Activated effector memory CD4-positive, alpha-beta T cell treated with anti-CD3 and anti-CD28 coated beads, Interleukin-2, amount 50 U/mL, for 16 hours (primary cell): ENCODE results near the gene KRTAP10-1.
A peak's percentile ranks its signal among the peaks of the same experiment; 100 is the strongest.
"Not testable (repeated sequence)": the region's sequence is repeated elsewhere in the genome, so short reads cannot be mapped to it uniquely, and the experiment has no call there.

Experiments
- DNase-seq: peaks from one replicate; pipeline ENCODE4 v3.0.0-alpha.2; 2020

Gene KRTAP10-1

DNA sequence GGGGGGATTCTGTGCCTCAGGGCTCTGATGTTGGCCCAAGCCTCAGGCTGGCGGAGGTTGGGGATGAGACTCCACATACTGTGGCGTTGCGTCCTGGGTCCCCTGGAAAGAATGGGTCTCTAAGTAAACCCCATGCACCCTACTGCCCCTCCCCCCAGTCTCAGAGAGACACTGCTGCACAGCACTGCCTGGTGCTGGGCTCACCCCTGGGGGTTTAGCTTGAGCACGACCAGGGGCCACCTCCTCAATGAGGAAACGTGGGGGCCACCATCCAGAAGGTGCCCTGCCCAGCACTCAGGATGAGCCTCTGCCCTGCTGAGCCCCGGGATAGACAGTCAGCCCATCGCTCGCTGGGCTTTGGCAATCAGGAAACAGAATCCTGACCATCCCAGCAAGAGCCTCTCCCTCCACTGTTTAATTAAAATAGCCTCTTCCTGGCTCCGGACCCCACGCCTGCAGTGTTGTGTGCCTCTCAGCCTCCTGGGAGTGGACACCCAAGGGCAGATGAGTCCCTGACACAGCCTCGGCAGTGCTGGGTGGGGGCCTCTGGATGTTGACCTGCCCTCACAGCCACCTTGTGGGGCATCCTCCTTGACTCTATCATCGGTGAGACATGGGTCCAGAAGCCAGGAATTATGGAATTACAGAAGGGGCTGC lies 30.0 kb upstream of the KRTAP10-1 start:
- DNase-seq = peak; percentile 49

DNA sequence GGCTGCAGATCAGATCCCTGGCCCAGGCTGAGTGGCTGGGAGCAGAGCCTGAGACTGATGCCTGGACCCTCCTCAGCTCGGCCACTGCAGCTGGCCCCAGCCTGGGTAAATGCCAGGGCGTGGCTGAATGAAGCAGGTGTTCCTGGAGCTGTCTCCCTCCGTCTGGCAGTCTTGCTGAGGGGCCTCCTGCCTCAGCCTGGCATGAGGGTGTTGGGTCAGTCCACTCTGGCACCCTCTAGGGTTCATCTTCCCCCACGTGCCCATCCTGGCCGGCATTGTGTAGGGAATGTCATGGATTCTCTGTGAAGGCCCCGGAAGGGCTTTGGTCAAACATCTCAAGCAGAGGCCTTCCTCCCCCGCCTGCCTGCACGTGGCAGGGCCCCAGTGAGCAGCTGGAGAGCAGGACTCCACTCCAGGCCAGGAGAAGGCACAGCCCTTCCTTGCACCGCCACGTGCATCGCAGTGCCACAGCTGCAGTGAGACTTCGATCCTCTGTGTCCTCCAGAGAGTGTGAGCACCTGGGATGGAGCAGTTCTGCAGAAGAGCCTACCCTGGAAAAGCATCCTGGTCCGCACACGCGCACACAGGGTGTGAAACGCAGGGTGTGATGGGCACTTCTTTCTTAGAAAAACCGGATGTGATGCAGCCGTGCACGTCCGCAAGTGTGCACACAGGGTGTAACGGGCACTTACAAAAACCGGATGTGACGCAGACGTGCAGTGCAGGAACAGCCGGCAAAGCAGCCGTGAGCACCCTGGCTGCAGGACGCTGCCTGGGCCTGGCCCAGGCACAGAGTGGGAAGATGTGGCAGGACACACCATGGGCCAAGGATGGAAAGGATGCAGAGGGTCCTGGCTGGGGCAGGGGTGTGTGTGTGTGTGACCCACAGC lies 28.9 kb upstream of the KRTAP10-1 start:
- peak; percentile 56 for DNase-seq

DNA sequence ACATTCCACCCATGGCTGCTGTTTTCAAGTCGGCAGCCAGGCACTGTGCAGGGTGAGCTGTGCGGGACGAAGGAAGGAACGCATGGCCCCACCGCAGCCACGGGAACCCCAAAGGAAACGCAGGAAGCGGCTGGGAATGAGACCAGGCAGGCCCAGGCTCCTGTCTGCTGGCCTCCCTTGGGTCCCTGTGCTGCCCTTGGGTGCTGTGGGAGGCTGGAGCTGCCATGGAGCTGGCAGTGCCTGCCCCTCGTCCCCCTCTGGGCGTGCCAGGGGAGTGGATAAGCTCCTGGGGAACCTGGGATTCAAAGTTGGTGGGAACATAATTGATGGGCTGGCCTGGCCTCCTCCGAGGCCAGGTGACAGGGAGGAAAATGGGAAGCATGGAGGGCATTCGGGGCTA lies 28.3 kb upstream of the KRTAP10-1 start:
- no peak for DNase-seq

DNA sequence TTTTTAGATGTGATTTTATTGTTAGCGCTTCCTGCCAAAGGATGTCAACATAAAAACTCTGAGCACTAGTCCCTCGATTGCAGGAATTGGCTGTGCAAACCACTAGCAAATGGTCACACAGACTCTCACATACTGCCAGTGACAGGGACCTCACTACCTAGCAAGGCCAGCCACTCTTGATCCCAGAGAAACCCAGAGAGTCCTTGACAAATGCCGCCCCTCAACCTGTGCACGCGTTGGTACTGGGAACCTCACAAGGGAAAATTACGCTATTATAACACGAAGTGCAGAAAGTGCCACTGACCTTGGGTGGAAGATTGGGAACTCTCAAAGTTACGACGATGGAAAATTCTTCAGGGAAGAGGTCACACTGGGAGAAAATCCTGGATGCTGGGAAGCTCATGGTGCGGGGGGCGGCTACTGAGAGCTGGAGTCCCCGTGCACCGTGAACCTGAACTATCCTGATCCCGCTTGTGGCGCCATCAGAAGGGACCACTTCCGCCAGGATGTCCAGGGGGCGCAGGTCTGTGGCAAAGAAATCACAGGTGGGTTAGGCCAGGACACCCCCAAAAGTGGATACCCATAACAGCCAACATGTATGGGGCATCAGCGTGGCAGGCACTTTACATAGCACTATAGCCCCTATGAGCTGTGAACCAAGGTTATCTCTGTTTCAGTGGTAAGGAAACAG lies 27.6 kb upstream of the KRTAP10-1 start:
- DNase-seq = no peak

GRCh38 chr21:44566403-44566802 lies 26.4 kb upstream of the KRTAP10-1 start:
- no peak for DNase-seq

GRCh38 chr21:44564886-44565598 lies 25.0 kb upstream of the KRTAP10-1 start:
- no peak for DNase-seq

GRCh38 chr21:44564099-44564498 lies 24.1 kb upstream of the KRTAP10-1 start:
- DNase-seq = no peak

GRCh38 chr21:44558695-44559094 lies 18.7 kb upstream of the KRTAP10-1 start, which contains the start of gene KRTAP10-3:
Gene KRTAP10-3 (minus strand): TSS chr21:44558795. CDS start chr21:44558715, 80 bp downstream.
- no peak for DNase-seq

DNA sequence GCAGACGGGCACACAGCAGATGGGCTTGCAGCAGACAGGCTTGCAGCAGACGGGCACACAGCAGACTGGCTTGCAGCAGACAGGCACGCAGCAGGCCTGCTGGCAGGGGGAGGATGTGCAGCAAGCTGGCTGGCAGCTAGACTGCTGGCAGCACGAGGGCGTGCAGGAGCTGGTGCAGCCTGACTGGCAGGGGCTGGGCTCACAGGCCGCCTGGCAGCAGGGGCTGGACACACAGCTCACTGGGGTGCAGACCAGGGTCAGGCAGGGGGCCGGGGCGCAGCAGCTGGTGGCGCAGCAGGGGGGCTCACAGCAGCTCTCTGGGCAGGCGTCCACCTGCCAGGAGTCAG lies 18.3 kb upstream of the KRTAP10-1 start:
- not testable (repeated sequence) for DNase-seq

- no peak for DNase-seq
These were observed 17.7 kb upstream of the KRTAP10-1 start for GRCh38 chr21:44557491-44558328.

DNA sequence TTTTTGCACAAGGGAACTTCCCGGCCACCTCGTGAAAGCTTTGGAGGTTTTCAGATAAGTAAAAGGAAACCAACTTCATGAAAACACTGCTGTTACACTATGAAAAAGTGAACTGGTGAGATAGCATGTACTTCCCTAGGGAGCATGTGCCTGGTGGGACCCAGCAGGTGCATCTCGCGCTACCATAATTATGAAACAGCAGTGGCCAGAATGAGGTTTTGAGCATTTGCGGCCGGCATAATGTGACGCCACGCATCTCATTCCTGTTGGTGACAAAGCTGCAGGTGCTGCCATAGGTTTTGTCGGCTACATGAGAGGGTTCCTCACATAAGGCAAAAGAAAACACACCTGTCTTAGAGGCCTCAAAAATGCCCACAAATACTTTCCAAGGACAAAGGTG lies 16.9 kb upstream of the KRTAP10-1 start:
- DNase-seq = no peak

- no peak for DNase-seq
These were observed 15.3 kb upstream of the KRTAP10-1 start for GRCh38 chr21:44555200-44555875.

- no peak for DNase-seq
These were observed 12.7 kb upstream of the KRTAP10-1 start for GRCh38 chr21:44552681-44553080.

DNA sequence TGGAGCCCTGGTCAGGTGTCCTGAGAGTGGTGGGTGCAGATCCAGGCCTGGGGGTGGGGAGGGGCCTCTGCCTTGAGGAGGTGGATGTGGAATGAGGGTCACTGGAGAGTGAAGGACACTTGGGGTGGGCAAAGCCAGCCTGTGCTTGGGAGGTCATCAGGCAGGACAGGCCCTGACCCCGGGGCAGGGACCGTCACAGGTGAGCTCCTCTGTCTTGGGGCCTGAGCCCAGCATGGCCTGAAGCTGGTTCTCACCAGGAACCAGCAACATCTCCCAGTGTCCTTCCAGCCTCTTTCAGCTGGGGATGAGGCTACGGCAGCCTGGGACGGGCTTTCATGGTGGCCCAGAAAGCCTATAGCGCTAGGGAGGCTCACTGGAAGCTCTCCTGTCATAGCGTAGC lies 12.1 kb upstream of the KRTAP10-1 start:
- DNase-seq = no peak

DNA sequence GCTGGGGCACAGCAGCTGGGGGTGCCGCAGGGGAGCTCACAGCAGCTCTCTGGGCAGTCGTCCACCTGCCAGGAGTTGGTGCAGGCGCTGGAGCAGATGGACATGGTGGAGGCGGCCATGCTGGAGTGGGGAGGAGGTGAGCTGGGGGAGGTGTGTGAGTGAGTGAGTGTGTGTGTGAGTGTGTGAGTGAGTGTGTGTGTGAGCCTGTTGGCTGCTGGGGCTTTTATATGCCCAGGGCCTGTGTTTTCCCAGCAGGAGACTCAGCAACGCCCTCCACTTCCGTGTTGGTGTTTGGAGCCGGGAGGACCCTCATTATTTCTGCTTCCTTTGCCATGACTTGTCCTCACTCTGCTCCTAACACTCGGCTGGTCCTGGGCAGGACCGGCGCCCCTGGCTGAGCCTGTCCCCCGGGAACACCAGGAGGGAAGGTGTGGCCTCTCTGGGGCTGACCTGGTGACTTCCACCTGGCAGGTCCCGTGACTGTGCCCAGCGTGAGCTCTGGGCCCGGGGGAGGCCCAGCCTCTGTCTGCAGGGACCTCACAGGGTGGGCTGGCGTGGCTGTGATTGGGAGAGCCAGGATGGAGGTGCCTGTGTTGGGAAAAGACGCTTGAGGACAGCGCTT lies 11.5 kb upstream of the KRTAP10-1 start, which contains the start of gene KRTAP10-2:
TSS of gene KRTAP10-2 (minus strand) at position 166 of the 622 bp plus-strand sequence. CDS start at position 119, 47 bp downstream.
- peak; percentile 60 for DNase-seq

DNA sequence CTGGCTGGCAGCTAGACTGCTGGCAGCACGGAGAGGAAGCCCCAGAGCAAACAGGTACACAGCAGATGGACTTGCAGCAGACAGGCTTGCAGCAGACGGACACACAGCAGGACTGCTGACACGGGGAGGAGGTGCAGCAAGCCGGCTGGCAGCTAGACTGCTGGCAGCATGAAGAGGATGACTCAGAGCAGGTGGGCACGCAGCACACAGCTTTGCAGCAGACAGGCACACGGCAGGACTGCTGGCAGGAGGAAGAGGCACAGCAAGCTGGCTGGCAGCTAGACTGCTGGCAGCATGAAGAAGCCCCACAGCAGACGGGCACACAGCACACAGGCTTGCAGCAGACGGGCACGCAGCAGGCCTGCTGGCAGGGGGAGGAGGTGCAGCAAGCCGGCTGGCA lies 10.8 kb upstream of the KRTAP10-1 start:
- peak; percentile 56 for DNase-seq

DNA sequence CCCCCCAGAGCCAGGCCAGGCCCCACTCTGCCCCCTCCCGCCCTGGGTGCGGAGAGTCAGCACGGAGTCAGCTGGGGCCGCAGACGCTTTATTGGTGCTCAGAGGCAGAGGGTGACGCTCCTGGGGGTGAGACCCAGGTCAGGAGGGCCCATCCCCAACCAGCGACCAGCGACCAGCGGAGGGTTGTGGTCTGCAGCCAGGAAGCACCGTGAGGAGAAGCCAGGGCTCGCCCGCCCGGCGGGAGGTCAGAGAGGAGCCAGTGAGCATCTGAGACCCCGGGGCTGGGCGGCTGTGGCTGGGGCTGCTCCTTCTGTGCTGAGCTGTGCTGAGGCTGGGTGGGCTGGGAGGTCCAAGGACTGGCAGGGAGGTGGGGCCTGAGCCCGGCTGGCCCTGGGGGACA lies 10.3 kb upstream of the KRTAP10-1 start:
- peak; percentile 56 for DNase-seq

DNA sequence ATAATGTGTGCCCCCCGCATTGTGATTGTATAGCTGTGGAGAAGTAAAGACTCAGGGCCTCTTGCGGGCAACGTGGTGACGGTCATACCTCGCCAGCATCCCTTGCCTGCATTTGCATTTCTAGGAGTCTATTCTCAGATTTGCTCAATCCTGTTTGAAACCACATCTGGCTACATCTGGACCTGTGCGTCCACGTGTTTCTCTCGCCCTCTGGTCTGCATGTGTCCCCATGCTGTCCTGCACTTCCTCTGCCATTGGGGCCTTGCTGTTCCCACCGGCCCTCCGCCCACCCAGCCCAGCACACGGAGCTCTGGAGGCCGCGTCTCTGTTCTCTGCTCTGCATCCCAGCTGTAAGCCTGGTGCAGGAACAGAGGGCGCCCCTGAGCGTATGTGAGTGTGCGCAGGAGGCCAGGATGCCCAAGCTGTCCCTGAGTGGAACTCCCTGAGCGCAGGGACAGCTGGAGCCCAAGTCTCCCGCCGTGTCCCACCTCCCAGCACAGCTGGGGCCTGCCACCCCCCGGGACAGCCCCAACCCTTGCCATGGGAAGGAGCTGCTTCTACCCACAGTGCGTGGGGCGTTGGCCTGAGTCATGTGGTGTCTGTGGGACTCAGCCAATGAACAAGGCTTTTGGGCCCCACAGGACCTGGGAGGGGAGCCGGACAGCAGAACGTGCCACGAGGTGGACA lies 9.7 kb upstream of the KRTAP10-1 start:
- no peak for DNase-seq

DNA sequence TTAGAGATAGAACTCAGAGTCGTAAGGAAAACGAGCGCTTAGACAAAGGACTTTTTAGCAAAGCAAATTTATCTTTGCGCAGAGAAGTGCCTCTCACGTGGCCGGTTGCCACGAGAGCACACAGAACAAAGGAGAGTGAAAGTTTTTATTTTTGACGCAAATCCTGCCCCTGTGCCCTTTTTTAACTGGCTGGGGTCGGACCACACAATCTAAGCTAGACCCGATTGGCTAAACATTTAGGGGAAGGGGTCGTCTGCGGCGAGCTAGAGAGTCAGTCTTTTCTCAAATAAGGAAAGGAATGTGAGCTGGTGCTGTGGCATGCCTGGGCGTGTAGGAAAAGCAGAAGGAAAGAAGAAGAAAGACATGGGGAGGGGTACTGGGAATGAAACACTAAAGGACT lies 8.9 kb upstream of the KRTAP10-1 start:
- DNase-seq = no peak

DNA sequence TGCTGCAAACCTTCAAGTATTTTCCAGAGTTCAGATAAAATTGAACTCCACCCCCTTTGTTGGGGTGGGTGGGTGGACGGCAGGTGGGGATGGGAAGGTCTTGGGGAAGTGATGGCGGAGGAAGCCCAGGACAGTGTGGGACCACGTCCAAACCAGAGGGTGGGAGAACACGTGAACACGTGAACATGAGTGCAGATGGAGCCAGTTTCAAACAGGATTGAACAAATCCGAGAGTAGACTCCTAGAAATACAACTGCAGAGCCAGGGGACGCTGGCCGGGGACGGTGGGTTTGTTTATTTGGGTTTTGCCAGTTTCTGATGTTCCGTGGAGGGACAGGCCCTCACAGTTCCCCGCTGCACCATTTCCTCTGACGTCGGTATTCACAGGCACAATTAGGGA lies 8.4 kb upstream of the KRTAP10-1 start:
- no peak for DNase-seq
